ENCODE results near the gene OPRL1.
"Not testable (repeated sequence)": the region's sequence is repeated elsewhere in the genome, so short reads cannot be mapped to it uniquely, and the experiment has no call there.

DNA sequence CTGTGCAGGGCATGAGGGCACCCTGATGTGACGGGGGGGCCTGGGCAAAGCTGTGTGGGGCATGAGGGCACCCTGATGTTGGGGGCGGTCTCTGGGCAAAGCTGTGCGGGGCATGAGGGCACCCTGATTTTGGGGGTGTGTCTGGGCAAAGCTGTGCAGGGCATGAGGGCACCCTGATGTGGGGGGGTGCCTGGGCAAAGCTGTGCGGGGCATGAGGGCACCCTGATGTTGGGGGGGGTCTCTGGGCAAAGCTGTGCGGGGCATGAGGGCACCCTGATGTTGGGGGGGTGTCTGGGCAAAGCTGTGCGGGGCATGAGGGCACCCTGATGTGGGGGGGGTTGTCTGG is 37.5 kb downstream of the OPRL1 start:
- TF ChIP-seq, protein P1, sequence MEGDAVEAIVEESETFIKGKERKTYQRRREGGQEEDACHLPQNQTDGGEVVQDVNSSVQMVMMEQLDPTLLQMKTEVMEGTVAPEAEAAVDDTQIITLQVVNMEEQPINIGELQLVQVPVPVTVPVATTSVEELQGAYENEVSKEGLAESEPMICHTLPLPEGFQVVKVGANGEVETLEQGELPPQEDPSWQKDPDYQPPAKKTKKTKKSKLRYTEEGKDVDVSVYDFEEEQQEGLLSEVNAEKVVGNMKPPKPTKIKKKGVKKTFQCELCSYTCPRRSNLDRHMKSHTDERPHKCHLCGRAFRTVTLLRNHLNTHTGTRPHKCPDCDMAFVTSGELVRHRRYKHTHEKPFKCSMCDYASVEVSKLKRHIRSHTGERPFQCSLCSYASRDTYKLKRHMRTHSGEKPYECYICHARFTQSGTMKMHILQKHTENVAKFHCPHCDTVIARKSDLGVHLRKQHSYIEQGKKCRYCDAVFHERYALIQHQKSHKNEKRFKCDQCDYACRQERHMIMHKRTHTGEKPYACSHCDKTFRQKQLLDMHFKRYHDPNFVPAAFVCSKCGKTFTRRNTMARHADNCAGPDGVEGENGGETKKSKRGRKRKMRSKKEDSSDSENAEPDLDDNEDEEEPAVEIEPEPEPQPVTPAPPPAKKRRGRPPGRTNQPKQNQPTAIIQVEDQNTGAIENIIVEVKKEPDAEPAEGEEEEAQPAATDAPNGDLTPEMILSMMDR (IDR thresholded peaks at IDR 0.05): not testable (repeated sequence)
- TF ChIP-seq POLR2A (IDR thresholded peaks at IDR 0.05): not testable (repeated sequence)

Data from breast epithelium (tissue), 3 donors.